Effector memory CD4-positive, alpha-beta T cell (primary cell): ENCODE data around the gene NONO.

ENCODE experiments used
- DNase-seq, 3 donors: peaks; one replicate each; pipeline ENCODE4 v3.0.0-alpha.2; 2020
- H3K27ac ChIP-seq: 2 replicates; pipeline ENCODE4 v1.7.0; 2013; ENCODE audit warnings: mild to moderate bottlenecking, low read length, moderate library complexity; ENCODE audit not compliant: insufficient read depth, poor library complexity, severe bottlenecking
- H3K27me3 ChIP-seq: replicated peaks from 2 replicates; pipeline ENCODE4 v1.7.0; 2013; ENCODE audit warnings: mild to moderate bottlenecking, low read length; ENCODE audit not compliant: insufficient read depth, control insufficient read depth, poor library complexity, severe bottlenecking
- H3K36me3 ChIP-seq: 2 replicates; pipeline ENCODE4 v1.7.0; 2013; ENCODE audit warnings: mild to moderate bottlenecking, low read length, moderate library complexity; ENCODE audit not compliant: control insufficient read depth, insufficient read depth
- H3K4me1 ChIP-seq: 2 replicates; pipeline ENCODE4 v1.7.0; 2013; ENCODE audit warnings: low read length, mild to moderate bottlenecking; ENCODE audit not compliant: control insufficient read depth, insufficient read depth, poor library complexity, severe bottlenecking
- H3K4me3 ChIP-seq: 2 replicates; pipeline ENCODE4 v1.7.0; 2013; ENCODE audit warnings: low read length, low read depth, mild to moderate bottlenecking; ENCODE audit not compliant: insufficient read depth, poor library complexity, severe bottlenecking
- H3K9me3 ChIP-seq: 2 replicates; pipeline ENCODE4 v1.7.0; 2013; ENCODE audit warnings: mild to moderate bottlenecking, low read length, moderate library complexity; ENCODE audit not compliant: control insufficient read depth
- total RNA-seq, 3 donors: gene quantifications; one replicate each; lab custom pipeline; 2026; lab: John Stamatoyannopoulos, UW

NONO gene
- 384 to 427 (median 417) reads per million in 3 donors for total RNA-seq

- no peaks in the 10 kb centered on the region for H3K9me3 ChIP-seq
- H3K27me3 ChIP-seq: no peaks in the 10 kb centered on the region
- peak within 1 kb of the TSS; percentile 62 for H3K4me3 ChIP-seq
- DNase-seq: peak; percentile 72 to 83 (median 72)
- H3K4me1 ChIP-seq: peaks cover 4% of the 10 kb centered on the region
- H3K36me3 ChIP-seq: no peaks in the 10 kb centered on the region
- peak within 1 kb of the TSS; percentile 93 for H3K27ac ChIP-seq
Observed at GRCh38 chrX:71283403-71284143, at the start of gene NONO. TSS of gene NONO (plus strand) at chrX:71283635. CDS start at chrX:71290638, 7,003 bp downstream.

- H3K27ac ChIP-seq: no peak overlapping the region
- H3K27me3 ChIP-seq: no peaks in the 10 kb centered on the region
- H3K4me1 ChIP-seq: no peaks in the 10 kb centered on the region
- no peak for DNase-seq
- H3K9me3 ChIP-seq: no peaks in the 10 kb centered on the region
- no peak overlapping the region for H3K4me3 ChIP-seq
- no peaks in the 10 kb centered on the region for H3K36me3 ChIP-seq
Observed at GRCh38 chrX:71235482-71235881, 48.0 kb upstream of the NONO start.

- Histone ChIP-seq H3K4me1 (no peaks in the 10 kb centered on the region), H3K4me3 (no peak overlapping the region), H3K9me3 (no peaks in the 10 kb centered on the region), H3K27ac (no peak overlapping the region), H3K27me3 (no peaks in the 10 kb centered on the region), H3K36me3 (no peaks in the 10 kb centered on the region)
- DNase-seq: no peak
Observed at GRCh38 chrX:71236836-71237235, 46.6 kb upstream of the NONO start.

- DNase-seq: no peak
- no peaks in the 10 kb centered on the region for H3K4me1 ChIP-seq
- peaks cover 10% of the 10 kb centered on the region for H3K36me3 ChIP-seq
Observed at GRCh38 chrX:71239781-71240180, 43.7 kb upstream of the NONO start.

GRCh38 chrX:71241301-71241700, 42.1 kb upstream of the NONO start:
- Histone ChIP-seq H3K4me1 (no peaks in the 10 kb centered on the region), H3K36me3 (peaks cover 21% of the 10 kb centered on the region), H3K9me3 (no peaks in the 10 kb centered on the region)

More at GRCh38 chrX:71239781-71240180, 43.7 kb upstream of the NONO start:
- Histone ChIP-seq H3K27ac (no peak overlapping the region), H3K4me3 (no peak overlapping the region), H3K9me3 (no peaks in the 10 kb centered on the region), H3K27me3 (no peaks in the 10 kb centered on the region)

GRCh38 chrX:71244359-71245128, 38.9 kb upstream of the NONO start:
- Histone ChIP-seq H3K4me1 (no peaks in the 10 kb centered on the region), H3K27me3 (no peaks in the 10 kb centered on the region), H3K9me3 (no peaks in the 10 kb centered on the region), H3K36me3 (peaks cover 31% of the 10 kb centered on the region), H3K27ac (no peak overlapping the region), H3K4me3 (no peak overlapping the region)
- no peak for DNase-seq

More at GRCh38 chrX:71241301-71241700, 42.1 kb upstream of the NONO start:
- DNase-seq: no peak
- Histone ChIP-seq H3K27ac (no peak overlapping the region), H3K4me3 (no peak overlapping the region), H3K27me3 (no peaks in the 10 kb centered on the region)

GRCh38 chrX:71245159-71245558, 38.3 kb upstream of the NONO start:
- H3K36me3 ChIP-seq: peaks cover 31% of the 10 kb centered on the region
- H3K27ac ChIP-seq: no peak overlapping the region
- DNase-seq: no peak
- H3K27me3 ChIP-seq: no peaks in the 10 kb centered on the region
- no peaks in the 10 kb centered on the region for H3K4me1 ChIP-seq
- no peaks in the 10 kb centered on the region for H3K9me3 ChIP-seq
- no peak overlapping the region for H3K4me3 ChIP-seq

- Histone ChIP-seq H3K4me3 (no peak overlapping the region), H3K27me3 (no peaks in the 10 kb centered on the region), H3K9me3 (no peaks in the 10 kb centered on the region), H3K36me3 (peaks cover 14% of the 10 kb centered on the region), H3K27ac (no peak overlapping the region), H3K4me1 (peaks cover 12% of the 10 kb centered on the region)
- no peak for DNase-seq
Observed at GRCh38 chrX:71250841-71251240, 32.6 kb upstream of the NONO start.

- DNase-seq: no peak
- Histone ChIP-seq H3K4me1 (peaks cover 12% of the 10 kb centered on the region), H3K36me3 (peaks cover 9% of the 10 kb centered on the region), H3K27me3 (no peaks in the 10 kb centered on the region), H3K27ac (no peak overlapping the region), H3K4me3 (no peak overlapping the region), H3K9me3 (no peaks in the 10 kb centered on the region)
Observed at GRCh38 chrX:71251466-71251973, 31.9 kb upstream of the NONO start.

- Histone ChIP-seq H3K36me3 (peaks cover 3% of the 10 kb centered on the region), H3K4me1 (peaks cover 12% of the 10 kb centered on the region), H3K9me3 (no peaks in the 10 kb centered on the region), H3K4me3 (no peak overlapping the region), H3K27ac (no peak overlapping the region), H3K27me3 (no peaks in the 10 kb centered on the region)
- no peak for DNase-seq
Observed at GRCh38 chrX:71252221-71252620, 31.2 kb upstream of the NONO start.
